HG02759 (cell line): ENCODE results near the gene SLC26A11.
"Not testable (repeated sequence)": the region's sequence is repeated elsewhere in the genome, so short reads cannot be mapped to it uniquely, and the experiment has no call there.

Experiments used
- ATAC-seq: cut with Tn5 transposase; IDR thresholded peaks from one replicate; pipeline ENCODE4 v1.9.1; 2021; ENCODE audit warnings: mild to moderate bottlenecking, moderate library complexity; ENCODE audit not compliant: unreplicated experiment

SLC26A11 gene

GRCh38 chr17:80195671-80196529, 24.3 kb upstream of the SLC26A11 start:
- ATAC-seq, result no peak

DNA sequence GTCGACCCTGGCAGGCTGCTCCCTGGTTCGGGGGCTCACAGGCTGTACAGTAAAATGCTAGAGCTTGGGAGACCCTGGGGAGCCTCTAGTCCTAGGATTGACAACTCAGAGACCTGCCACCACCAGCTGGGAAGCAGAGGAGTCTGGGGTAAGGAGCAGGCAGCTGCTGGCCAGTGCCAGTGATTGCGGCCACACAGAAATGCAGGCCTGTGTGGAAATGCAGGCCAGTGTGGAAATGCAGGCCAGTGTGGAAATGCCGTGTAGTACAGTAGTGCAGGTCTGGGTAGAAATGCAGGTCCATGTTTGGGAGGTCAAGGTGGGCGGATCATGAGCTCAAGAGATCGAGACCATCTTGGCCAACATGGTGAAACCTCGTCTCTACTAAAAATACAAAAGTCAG, 23.6 kb upstream of the SLC26A11 start:
- no peak for ATAC-seq

- ATAC-seq, result no peak
Measured at GRCh38 chr17:80198144-80198661, 22.0 kb upstream of the SLC26A11 start.

GRCh38 chr17:80199295-80199694, 20.9 kb upstream of the SLC26A11 start:
- ATAC-seq, result not testable (repeated sequence)

DNA sequence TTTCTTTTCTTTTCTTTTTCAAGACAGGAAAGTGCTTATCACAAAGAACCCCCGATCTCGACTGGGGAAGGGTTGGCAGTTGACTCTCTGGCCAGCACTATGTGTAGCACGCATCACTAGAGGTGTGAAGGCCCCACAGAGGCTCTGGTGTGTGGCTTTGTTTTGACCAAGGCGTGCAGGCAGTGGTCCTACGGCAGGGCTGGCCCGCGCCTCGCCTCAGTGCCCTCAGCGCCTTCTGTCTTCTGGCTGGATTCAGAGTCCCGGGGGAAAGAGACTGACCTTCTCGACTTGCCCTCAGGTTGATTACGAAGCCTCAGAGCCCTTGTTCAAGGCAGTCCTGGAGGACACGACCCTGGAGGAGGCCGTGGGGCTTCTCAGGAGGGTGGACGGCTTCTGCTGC, 18.8 kb upstream of the SLC26A11 start:
- ATAC-seq, result no peak

DNA sequence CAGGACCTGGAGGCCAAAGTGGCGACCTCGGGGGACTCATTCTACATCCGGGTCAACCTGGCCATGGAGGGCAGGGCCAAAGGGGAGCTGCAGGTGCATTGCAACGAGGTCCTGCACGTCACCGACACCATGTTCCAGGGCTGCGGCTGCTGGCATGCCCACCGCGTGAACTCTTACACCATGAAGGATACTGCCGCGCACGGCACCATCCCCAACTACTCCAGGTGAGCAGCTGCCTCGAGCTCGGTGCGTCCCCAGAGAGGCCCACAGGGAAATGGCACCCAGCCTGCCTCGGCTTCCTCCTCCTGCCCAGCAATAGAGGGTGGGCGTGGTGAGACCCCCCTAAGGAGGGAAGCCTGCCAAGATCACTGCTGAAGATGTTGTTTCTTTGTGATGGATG, 18.0 kb upstream of the SLC26A11 start:
- no peak for ATAC-seq

- ATAC-seq, result no peak
Measured at GRCh38 chr17:80203471-80203963, 16.7 kb upstream of the SLC26A11 start.

- no peak for ATAC-seq
Measured at GRCh38 chr17:80204626-80205468, 15.4 kb upstream of the SLC26A11 start.

DNA sequence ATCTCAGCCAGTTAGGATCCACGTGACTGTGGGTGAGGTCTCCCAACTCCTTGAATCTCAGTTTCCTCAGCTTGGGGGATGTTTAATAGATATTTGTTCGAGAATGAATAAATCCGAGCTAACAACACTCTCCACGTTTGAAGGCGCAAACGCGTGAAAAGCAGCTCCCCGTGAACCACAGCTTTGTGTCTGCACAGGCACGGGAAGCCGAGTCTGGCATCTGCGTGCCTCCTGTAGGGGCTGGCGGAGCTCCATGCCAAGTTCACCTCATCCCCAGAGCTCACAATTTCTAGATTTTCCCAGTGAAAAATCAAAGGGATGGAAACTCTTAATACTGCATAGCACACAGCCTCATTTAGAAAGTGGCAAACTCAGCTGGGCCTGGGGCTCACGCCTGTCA, 14.4 kb upstream of the SLC26A11 start:
- ATAC-seq, result no peak

DNA sequence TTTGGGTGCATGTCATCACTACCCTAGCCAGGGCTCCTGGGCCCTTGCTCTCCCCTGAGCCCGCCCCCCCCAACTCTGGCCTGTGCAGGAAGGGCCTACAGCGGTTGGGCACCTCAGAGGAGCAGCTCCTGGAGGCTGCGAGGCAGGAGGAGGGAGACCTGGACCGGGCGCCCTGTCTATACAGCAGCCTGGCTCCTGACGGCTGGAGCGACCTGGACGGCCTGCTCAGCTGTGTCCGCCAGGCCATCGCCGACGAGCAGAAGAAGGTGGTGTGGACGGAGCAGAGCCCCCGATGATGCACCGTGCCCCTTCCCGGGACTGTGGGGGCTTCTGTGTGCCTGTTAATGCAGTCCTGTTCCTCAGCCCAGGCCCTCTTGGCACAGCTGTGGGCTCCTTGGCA, 12.2 kb upstream of the SLC26A11 start:
- ATAC-seq, result no peak

DNA sequence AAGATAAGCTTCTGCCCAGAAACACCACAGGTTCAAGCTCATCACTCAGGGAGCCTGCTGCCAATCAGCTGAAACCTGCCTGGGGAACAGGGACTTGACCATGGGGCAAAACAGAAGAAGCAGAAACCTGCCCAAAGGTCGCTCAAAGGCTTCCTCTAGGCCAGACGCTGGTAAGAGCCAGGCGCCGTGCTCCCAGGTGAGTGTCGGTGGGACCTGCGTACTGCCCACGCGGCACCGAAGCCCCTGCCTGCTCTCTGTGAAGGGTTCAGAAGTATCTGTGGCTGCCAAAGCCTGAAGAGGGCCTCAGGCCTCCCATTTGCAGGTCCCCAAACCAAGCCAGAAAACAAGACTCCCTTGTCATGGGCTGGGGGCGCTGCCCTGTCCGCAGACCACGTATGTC, 10.5 kb upstream of the SLC26A11 start:
- ATAC-seq, result no peak

GRCh38 chr17:80210348-80211108, 9.7 kb upstream of the SLC26A11 start:
- no peak for ATAC-seq

DNA sequence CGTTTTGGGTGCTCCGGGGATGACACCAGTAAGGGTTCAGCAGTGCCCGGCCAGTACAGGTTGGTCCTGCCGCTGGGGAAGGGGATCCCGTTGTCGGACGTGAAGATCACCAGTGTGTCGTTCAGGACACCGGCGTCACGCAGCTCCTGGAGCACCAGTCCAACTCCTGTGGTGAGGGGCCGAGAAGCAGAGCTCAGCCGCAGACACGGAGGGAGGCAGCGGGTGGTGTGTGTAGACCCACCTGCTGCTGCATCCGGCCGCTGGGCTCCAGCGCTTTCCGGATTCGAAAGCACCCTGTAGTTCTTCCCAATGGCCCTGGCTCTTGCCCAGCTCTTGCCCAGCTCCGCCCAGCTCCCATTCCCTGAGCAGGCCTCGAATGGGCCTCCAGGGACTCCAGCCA, 8.1 kb upstream of the SLC26A11 start:
- no peak for ATAC-seq

GRCh38 chr17:80212511-80212910, 7.7 kb upstream of the SLC26A11 start:
- no peak for ATAC-seq

DNA sequence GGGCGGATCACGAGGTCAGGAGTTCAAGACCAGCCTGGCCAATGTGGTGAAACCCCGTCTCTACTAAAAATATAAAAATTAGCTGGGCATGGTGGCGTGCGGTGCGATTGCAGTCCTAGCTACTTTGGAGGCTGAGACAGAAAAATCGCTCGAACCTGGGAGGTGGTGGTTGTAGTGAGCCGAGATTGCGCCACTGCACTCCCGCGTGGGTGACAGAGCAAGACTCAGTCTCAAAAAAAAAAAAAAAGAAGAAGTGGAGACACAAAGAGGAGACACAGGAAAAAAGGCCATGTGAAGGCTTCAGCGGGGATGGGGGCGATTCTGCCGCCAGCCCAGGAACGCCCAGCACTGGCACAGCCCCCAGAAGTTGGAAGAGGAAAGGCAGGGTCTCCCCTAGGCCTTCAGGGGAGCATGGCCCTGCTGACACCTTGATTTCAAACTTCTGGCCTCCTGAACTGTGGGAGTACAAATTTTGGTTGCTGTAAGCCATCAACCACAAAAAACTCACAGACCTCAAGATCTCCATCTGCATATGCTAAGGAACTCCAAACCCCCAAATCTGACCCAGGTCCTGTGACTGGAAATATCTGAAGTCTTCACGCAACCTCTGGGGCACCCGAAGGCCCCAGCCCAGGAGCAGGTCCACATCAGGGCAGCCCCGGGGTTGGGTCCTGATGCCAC, 7.1 kb upstream of the SLC26A11 start:
- ATAC-seq, result no peak

GRCh38 chr17:80213643-80213975, 6.6 kb upstream of the SLC26A11 start:
- no peak for ATAC-seq

DNA sequence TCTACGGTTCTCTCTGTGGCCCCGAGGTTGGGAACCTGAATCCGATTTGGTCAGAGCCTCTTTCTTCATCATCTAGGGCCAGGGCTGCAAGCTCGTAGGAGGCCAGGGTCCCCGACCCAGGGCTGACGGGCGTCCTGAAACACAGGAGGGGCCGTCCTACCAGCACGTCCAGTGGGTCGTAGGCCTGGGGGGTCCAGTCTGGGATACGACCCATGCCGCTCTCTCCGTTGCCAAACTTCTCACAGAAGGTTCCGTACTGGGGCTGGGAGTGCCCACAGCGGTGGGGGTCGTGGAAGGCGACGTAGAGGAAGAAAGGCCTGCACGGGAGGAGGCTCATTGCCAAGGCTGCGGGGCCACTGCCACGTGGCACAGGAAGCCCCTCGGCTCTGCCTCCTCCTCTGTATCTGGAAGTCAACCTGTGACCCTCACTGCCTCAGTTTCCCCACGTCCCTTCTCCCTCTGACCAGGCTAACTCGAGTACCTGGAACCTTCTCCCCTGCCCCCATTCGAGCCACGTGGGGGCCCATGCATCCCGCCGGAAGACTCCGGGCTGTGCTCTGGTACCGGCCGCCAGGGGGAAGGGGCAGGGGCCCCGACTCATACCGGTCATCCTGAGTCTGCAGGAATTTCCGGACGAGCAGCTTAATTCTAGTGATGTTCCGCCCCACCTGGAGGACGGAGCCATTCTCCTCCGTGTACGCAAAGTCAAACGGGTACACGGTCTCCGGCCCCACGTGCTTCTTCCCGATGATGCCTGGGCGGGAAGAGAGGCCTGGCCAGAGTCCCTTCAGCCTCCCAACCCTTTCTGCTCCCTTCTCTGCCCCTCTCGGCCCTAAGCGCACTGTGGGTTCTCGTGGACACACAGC, 6.0 kb upstream of the SLC26A11 start:
- no peak for ATAC-seq

- no peak for ATAC-seq
Measured at GRCh38 chr17:80214878-80215210, 5.4 kb upstream of the SLC26A11 start.
